Measurements from ENCODE around the gene ODAD2. TPM values are rescaled to one million over a fixed set of nuclear protein-coding genes. Genes with fewer than 3 reads are reported as not detected.
"Not testable (repeated sequence)": the region's sequence is repeated elsewhere in the genome, so short reads cannot be mapped to it uniquely, and the experiment has no call there.

The ODAD2 gene
- total RNA-seq, 1 donor from 2014 or later = not detected

GRCh38 chr10:27911011-27911410 lies 87.9 kb downstream of the ODAD2 start:
- no peak overlapping the region for H3K27ac Mint-ChIP-seq (ENCODE audit: unreplicated experiment)
- H3K4me3 Mint-ChIP-seq (ENCODE audit: unreplicated experiment) = no peak overlapping the region
- H3K9me3 Mint-ChIP-seq (ENCODE audit: unreplicated experiment) = no peaks in the 10 kb centered on the region
- peaks cover 5% of the 10 kb centered on the region for H3K4me1 Mint-ChIP-seq (ENCODE audit: low read depth, unreplicated experiment)
- TF ChIP-seq CTCF (IDR thresholded peaks at IDR 0.05; ENCODE audit: partially characterized antibody, unreplicated experiment) = no peak
- H3K27me3 Mint-ChIP-seq (ENCODE audit: unreplicated experiment) = no peaks in the 10 kb centered on the region
- DNase-seq = no peak
- H3K36me3 Mint-ChIP-seq (ENCODE audit: unreplicated experiment) = no peaks in the 10 kb centered on the region

GRCh38 chr10:27908231-27908630 lies 90.6 kb downstream of the ODAD2 start:
- no peak overlapping the region for H3K4me3 Mint-ChIP-seq (ENCODE audit: unreplicated experiment)
- no peak for TF ChIP-seq CTCF (IDR thresholded peaks at IDR 0.05; ENCODE audit: partially characterized antibody, unreplicated experiment)
- H3K9me3 Mint-ChIP-seq (ENCODE audit: unreplicated experiment) = no peaks in the 10 kb centered on the region
- H3K36me3 Mint-ChIP-seq (ENCODE audit: unreplicated experiment) = no peaks in the 10 kb centered on the region
- no peaks in the 10 kb centered on the region for H3K27me3 Mint-ChIP-seq (ENCODE audit: unreplicated experiment)
- H3K27ac Mint-ChIP-seq (ENCODE audit: unreplicated experiment) = no peak overlapping the region
- peaks cover 5% of the 10 kb centered on the region for H3K4me1 Mint-ChIP-seq (ENCODE audit: low read depth, unreplicated experiment)
- no peak for DNase-seq

- H3K9me3 Mint-ChIP-seq (ENCODE audit: unreplicated experiment); H3K4me3 Mint-ChIP-seq (ENCODE audit: unreplicated experiment); H3K36me3 Mint-ChIP-seq (ENCODE audit: unreplicated experiment); H3K4me1 Mint-ChIP-seq (ENCODE audit: low read depth, unreplicated experiment); DNase-seq; H3K27ac Mint-ChIP-seq (ENCODE audit: unreplicated experiment); H3K27me3 Mint-ChIP-seq (ENCODE audit: unreplicated experiment): not testable (repeated sequence)
These were observed 99.4 kb downstream of the ODAD2 start for GRCh38 chr10:27899485-27899884.

- TF ChIP-seq CTCF (IDR thresholded peaks at IDR 0.05; ENCODE audit: partially characterized antibody, unreplicated experiment) = no peak
- H3K9me3 Mint-ChIP-seq (ENCODE audit: unreplicated experiment) = no peaks in the 10 kb centered on the region
- H3K4me1 Mint-ChIP-seq (ENCODE audit: low read depth, unreplicated experiment) = no peaks in the 10 kb centered on the region
- H3K36me3 Mint-ChIP-seq (ENCODE audit: unreplicated experiment) = peaks cover 9% of the 10 kb centered on the region
- DNase-seq = no peak
- no peak overlapping the region for H3K4me3 Mint-ChIP-seq (ENCODE audit: unreplicated experiment)
- no peak overlapping the region for H3K27ac Mint-ChIP-seq (ENCODE audit: unreplicated experiment)
- peaks cover 2% of the 10 kb centered on the region for H3K27me3 Mint-ChIP-seq (ENCODE audit: unreplicated experiment)
These were observed 99.8 kb downstream of the ODAD2 start for GRCh38 chr10:27899058-27899457.

GRCh38 chr10:27893358-27893954 lies 105.4 kb downstream of the ODAD2 start:
- no peaks in the 10 kb centered on the region for H3K36me3 Mint-ChIP-seq (ENCODE audit: unreplicated experiment)
- no peaks in the 10 kb centered on the region for H3K27me3 Mint-ChIP-seq (ENCODE audit: unreplicated experiment)
- H3K9me3 Mint-ChIP-seq (ENCODE audit: unreplicated experiment) = no peaks in the 10 kb centered on the region
- no peak for DNase-seq
- H3K4me3 Mint-ChIP-seq (ENCODE audit: unreplicated experiment) = no peak overlapping the region
- no peaks in the 10 kb centered on the region for H3K4me1 Mint-ChIP-seq (ENCODE audit: low read depth, unreplicated experiment)
- no peak for TF ChIP-seq CTCF (IDR thresholded peaks at IDR 0.05; ENCODE audit: partially characterized antibody, unreplicated experiment)
- H3K27ac Mint-ChIP-seq (ENCODE audit: unreplicated experiment) = no peak overlapping the region
